ENCODE measurements around the gene CD99.

GRCh38 chrX:2673611-2674010 lies 17.5 kb upstream of the CD99 start:
- TF ChIP-seq, protein P1, sequence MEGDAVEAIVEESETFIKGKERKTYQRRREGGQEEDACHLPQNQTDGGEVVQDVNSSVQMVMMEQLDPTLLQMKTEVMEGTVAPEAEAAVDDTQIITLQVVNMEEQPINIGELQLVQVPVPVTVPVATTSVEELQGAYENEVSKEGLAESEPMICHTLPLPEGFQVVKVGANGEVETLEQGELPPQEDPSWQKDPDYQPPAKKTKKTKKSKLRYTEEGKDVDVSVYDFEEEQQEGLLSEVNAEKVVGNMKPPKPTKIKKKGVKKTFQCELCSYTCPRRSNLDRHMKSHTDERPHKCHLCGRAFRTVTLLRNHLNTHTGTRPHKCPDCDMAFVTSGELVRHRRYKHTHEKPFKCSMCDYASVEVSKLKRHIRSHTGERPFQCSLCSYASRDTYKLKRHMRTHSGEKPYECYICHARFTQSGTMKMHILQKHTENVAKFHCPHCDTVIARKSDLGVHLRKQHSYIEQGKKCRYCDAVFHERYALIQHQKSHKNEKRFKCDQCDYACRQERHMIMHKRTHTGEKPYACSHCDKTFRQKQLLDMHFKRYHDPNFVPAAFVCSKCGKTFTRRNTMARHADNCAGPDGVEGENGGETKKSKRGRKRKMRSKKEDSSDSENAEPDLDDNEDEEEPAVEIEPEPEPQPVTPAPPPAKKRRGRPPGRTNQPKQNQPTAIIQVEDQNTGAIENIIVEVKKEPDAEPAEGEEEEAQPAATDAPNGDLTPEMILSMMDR (IDR thresholded peaks at IDR 0.05) = no peak
- TF ChIP-seq POLR2A (IDR thresholded peaks at IDR 0.05) (no peak), EP300 (IDR thresholded peaks at IDR 0.05) (no peak), POLR2AphosphoS5 (IDR thresholded peaks at IDR 0.05) (no peak)
